Activated naive CD4-positive, alpha-beta T cell treated with anti-CD3 and anti-CD28 coated beads, Interleukin-2, amount 10 ng/mL, durations not matched to agents 7 days and 5 days (primary cell): ENCODE results near the gene OR2V2.
"Not testable (repeated sequence)": the region's sequence is repeated elsewhere in the genome, so short reads cannot be mapped to it uniquely, and the experiment has no call there.

Experiments used
- CTCF ChIA-PET: fragments of 350-600 bp; sonication (Branson Sonifier 250); formaldehyde crosslinking; loops from one replicate; lab custom pipeline; 2021; ENCODE audit warnings: antibody characterized with exemption; lab: Charles Lee
- DNase-seq: peaks from one replicate; pipeline ENCODE4 v3.0.0-alpha.2; 2020
- H3K27ac Mint-ChIP-seq: one replicate; pipeline ENCODE4 v1.8.0; 2021; ENCODE audit warnings: mild to moderate bottlenecking, moderate library complexity, mixed read lengths
- H3K27me3 Mint-ChIP-seq: one replicate; pipeline ENCODE4 v1.8.0; 2021; ENCODE audit warnings: mild to moderate bottlenecking, mixed read lengths
- H3K36me3 Mint-ChIP-seq: one replicate; pipeline ENCODE4 v1.8.0; 2021; ENCODE audit warnings: mixed read lengths
- H3K4me1 Mint-ChIP-seq: one replicate; pipeline ENCODE4 v1.8.0; 2021; ENCODE audit warnings: mixed read lengths
- H3K4me3 Mint-ChIP-seq: one replicate; pipeline ENCODE4 v1.8.0; 2021; ENCODE audit warnings: mild to moderate bottlenecking, moderate library complexity, mixed read lengths
- H3K9me3 Mint-ChIP-seq: one replicate; pipeline ENCODE4 v1.8.0; 2021; ENCODE audit warnings: mixed read lengths

OR2V2 gene, protein sequence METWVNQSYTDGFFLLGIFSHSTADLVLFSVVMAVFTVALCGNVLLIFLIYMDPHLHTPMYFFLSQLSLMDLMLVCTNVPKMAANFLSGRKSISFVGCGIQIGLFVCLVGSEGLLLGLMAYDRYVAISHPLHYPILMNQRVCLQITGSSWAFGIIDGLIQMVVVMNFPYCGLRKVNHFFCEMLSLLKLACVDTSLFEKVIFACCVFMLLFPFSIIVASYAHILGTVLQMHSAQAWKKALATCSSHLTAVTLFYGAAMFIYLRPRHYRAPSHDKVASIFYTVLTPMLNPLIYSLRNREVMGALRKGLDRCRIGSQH

DNA sequence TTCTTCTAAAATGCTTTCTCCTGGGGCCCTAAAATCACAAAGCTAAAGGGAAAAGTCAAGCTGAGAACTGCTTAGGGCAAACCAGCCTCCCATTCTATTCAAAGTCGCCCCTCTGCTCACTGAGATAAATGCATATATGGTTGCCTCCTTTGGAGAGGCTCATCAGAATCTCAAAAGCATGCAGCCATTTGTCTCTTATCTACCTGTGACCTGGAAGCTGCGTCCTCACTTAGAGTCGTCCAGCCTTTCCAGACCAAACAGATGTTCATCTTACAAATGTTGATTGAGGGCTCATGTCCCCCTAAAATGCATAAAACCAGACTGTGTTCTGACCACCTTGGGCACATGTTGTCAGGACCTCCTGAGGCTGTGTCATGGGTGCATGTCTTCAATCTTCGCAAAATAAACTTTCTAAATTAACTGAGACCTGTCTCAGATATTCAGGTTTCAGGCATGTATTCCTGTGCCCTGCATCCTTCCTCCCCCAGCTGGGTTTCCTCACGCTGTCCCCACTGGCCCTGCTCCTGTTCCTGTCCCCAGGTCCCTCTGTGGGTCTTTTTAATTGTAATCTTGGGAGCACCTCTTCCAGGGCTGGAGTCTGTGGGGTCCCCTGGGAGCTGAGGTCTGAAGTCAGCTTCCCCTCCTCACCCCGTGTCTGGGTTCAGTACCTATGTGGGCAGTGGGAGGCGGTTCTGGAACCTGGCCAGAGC lies at the start of gene OR2V2:
TSS of gene OR2V2 (plus strand) at position 660 of the 710 bp plus-strand sequence. CDS start 7,357 bp downstream, outside the sequence.
- H3K9me3 Mint-ChIP-seq, CTCF ChIA-PET, H3K27ac Mint-ChIP-seq, H3K4me1 Mint-ChIP-seq, H3K4me3 Mint-ChIP-seq, DNase-seq, H3K36me3 Mint-ChIP-seq: not testable (repeated sequence)
- H3K27me3 Mint-ChIP-seq: peaks cover 42% of the 10 kb centered on the region

DNA sequence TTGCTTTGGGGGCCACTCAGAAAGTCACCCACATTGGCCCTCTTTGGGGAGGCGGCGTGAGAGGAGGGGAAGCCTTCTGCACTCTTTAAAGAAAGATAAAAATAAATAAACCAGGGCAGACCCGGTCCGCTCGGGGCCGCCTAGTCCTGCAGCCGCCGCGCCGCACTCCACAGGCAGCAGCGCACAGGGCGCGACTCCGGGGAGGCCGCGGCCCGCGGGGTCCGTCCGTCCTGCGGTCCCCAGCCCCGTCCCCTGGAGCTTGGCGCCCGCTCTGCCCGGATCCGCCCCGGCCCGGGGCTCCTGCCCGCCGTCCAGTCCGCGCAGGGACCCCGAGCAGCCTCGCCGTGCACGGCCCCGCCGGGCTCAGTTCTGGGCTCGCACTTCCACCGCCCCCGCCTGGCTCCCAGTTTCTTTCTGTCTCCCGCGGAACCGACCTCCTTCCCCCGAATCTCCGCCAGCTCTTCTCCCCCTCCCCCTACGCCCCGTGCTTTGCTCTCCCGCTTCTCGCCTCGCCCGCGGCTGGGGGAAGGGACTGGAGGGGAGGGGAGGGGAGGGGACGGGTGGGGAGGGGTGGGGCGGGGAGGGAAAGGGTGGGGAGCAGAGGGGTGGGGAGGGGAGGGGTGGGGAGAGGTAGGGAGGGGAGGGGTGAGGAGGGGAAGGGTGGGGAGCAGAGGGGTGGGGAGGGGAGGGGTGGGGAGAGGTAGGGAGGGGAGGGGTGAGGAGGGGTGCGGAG lies 49.5 kb upstream of the OR2V2 start:
- CTCF ChIA-PET, H3K9me3 Mint-ChIP-seq, H3K4me1 Mint-ChIP-seq, H3K4me3 Mint-ChIP-seq, DNase-seq, H3K27ac Mint-ChIP-seq, H3K36me3 Mint-ChIP-seq: not testable (repeated sequence)
- H3K27me3 Mint-ChIP-seq: peaks cover 29% of the 10 kb centered on the region

DNA sequence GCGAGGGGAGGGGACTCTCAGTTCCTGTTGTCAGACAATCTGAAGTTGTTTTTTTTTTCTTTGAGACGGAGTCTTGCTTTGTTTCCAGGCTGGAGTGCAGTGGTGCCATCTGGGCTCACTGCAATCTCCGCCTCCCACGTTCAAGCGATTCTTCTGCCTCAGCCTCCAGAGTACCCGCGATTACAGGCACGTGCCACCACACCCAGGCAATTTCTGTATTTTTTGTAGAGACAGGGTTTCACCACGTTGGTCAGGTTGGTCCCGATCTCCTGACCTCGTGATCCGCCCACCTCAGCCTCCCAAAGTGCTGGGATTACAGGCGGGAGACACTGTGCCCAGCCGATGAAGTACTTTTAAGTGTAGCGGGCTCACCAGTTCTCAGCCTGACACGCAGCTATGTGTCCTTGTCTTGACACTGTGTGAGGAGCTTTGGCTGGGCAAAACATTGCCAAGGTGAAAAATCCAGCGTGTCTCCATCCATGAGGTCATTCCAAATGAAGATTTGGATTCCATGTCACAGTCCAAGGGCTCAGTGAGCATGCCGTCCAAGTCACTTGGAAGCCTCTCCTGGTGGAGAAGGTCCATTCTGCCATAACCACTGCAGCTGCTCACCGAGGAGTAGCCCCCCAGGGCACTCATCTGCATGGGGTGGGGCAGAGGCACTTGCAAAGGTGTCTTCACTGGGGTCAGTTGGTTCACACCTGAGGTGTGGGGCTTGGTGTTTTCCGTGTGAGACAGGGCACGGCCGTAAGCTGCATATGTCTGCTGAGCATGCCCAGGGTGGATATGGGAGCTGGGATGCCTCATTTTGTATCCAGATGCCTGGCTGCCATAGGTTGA lies 48.4 kb upstream of the OR2V2 start:
- CTCF ChIA-PET: no interaction called here
- Mint-ChIP-seq H3K4me3 (no peak overlapping the region), H3K9me3 (no peaks in the 10 kb centered on the region), H3K27ac (peak overlapping the region; percentile 26), H3K27me3 (peaks cover 32% of the 10 kb centered on the region), H3K36me3 (peaks cover 3% of the 10 kb centered on the region), H3K4me1 (peaks cover 6% of the 10 kb centered on the region)
- no peak for DNase-seq

DNA sequence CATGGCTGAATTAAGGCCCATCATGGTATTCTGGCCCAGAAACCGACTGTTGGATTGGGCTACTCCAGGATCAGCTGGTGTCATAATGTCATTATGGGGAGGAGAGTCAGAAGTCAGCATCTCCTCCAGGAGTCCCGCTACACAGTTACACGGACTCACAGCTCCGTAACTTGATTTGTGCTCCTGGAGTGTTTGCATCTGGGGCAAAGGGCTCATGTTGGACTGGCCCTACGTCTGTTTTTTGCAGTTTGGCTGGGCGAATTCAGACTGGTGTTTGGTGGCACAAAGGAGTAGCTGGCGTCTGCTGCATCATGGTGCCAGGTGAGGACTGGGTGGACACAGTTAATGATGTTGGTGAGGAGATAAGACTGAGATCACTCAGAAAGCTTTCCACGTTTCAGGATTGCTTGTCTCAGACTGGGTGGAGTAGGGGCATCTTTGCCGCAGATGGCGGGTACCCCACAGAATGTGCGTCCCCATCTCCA lies 47.7 kb upstream of the OR2V2 start:
- DNase-seq: no peak
- H3K4me1 Mint-ChIP-seq: peaks cover 10% of the 10 kb centered on the region
- no peak overlapping the region for H3K4me3 Mint-ChIP-seq
- CTCF ChIA-PET: no interaction called here
- peaks cover 5% of the 10 kb centered on the region for H3K36me3 Mint-ChIP-seq
- H3K9me3 Mint-ChIP-seq: no peaks in the 10 kb centered on the region
- H3K27ac Mint-ChIP-seq: peak overlapping the region; percentile 26
- peaks cover 39% of the 10 kb centered on the region for H3K27me3 Mint-ChIP-seq

DNA sequence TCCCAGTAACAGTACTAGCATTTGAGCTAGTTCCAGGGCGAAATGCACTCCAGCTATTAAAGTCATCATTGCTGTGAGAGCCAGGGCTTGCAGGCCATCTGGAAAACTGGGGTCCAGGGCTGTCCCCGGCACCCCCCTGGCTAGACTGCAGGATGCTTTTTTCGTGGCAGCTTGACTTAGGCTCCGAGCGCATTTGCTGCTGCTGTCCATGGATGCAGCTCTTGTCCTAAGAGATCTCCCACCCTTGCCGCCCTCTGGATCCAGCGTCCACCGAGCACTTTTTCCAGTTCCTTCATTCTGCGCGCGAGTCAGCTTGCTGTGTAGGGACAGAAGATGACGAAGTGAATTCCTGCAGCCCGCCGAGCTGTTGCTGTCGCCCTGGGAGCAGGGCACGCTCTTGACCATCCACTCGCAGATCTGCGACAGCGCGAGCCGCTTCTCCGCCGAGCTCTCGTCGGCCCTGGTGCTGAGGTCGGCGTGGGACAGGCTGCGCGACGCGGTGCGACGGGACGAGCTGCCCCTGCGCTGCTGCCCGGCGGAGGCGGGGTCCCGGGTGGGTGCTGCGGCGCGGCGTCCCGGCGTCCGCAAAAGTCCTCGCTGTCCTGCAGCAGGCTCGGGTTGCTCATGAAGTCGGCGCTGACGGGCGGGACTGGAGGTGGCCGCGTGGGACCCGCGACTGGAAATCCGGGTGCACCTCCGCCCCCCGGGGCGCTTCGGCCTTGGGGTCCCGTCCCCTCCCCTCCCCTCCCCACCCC lies 47.1 kb upstream of the OR2V2 start:
- Mint-ChIP-seq H3K4me1 (peaks cover 10% of the 10 kb centered on the region), H3K9me3 (no peaks in the 10 kb centered on the region), H3K36me3 (peaks cover 5% of the 10 kb centered on the region), H3K27me3 (peaks cover 45% of the 10 kb centered on the region), H3K27ac (peak overlapping the region; percentile 70), H3K4me3 (peak overlapping the region; percentile 4)
- DNase-seq: no peak
- CTCF ChIA-PET: no interaction called here

DNA sequence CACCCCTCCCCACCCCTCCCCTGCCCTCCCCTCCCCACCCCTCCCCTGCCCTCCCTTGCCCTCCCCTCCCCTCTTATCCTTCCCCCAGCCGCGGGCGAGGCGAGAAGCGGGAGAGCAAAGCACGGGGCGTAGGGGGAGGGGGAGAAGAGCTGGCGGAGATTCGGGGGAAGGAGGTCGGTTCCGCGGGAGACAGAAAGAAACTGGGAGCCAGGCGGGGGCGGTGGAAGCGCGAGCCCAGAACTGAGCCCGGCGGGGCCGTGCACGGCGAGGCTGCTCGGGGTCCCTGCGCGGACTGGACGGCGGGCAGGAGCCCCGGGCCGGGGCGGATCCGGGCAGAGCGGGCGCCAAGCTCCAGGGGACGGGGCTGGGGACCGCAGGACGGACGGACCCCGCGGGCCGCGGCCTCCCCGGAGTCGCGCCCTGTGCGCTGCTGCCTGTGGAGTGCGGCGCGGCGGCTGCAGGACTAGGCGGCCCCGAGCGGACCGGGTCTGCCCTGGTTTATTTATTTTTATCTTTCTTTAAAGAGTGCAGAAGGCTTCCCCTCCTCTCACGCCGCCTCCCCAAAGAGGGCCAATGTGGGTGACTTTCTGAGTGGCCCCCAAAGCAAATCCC lies 46.2 kb upstream of the OR2V2 start:
- CTCF ChIA-PET, H3K9me3 Mint-ChIP-seq, H3K4me3 Mint-ChIP-seq, H3K36me3 Mint-ChIP-seq, DNase-seq, H3K27ac Mint-ChIP-seq: not testable (repeated sequence)
- Mint-ChIP-seq H3K27me3 (peaks cover 49% of the 10 kb centered on the region), H3K4me1 (peaks cover 10% of the 10 kb centered on the region)

DNA sequence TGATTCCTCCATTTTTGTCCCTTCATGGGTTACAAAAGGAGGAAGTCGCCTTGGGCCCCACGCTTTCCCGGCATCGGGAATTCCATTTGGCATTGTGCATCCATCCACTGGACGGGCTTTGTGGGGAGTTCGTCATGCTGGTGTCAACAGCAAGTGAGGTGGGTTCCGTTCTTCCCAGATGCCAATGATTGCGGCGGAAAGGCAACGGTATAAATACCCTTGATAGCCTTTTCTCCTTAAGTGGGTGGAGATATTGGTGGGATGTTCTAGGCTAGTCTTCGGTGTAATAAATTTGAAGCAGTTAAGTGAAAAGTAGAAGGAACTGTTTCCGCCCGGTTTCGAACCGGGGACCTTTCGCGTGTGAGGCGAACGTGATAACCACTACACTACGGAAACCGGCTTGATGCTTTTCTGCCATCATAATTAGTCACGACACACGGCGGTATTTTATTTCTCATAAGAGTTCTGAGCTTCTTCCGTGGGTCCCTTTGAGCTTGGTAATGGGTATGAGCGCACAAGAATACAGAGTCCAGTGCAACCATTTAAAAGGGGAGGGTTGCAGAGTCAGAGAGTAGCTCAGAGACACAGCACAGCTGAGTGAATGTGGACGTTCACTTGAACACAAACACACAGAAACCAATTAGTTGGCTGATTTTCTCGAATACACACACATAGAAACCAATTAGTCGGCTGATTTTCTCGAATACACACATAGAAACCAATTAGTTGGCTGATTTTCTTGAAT lies 45.3 kb upstream of the OR2V2 start:
- H3K4me3 Mint-ChIP-seq, CTCF ChIA-PET, DNase-seq, H3K27ac Mint-ChIP-seq, H3K9me3 Mint-ChIP-seq, H3K36me3 Mint-ChIP-seq: not testable (repeated sequence)
- peaks cover 59% of the 10 kb centered on the region for H3K27me3 Mint-ChIP-seq
- H3K4me1 Mint-ChIP-seq: peaks cover 10% of the 10 kb centered on the region

DNA sequence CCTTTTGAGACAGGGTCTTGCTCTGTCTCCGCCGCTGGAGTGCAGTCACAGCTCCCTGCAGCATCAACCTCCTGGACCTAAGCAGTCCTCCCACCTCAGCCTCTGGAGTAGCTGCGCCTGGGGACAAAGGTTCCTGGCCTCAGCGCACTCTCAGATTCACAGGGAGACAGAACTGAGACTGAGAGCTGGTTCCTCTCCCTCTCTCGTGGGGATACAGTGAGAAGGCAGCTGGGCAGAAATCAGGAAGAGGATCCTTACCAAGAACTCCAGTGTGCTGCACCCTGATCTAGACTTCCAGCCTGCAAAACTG lies 43.2 kb upstream of the OR2V2 start:
- H3K4me1 Mint-ChIP-seq: peaks cover 10% of the 10 kb centered on the region
- CTCF ChIA-PET, H3K36me3 Mint-ChIP-seq, H3K9me3 Mint-ChIP-seq, DNase-seq: not testable (repeated sequence)
- H3K27ac Mint-ChIP-seq: peak overlapping the region; percentile 78
- H3K4me3 Mint-ChIP-seq: peak overlapping the region; percentile 61
- peaks cover 66% of the 10 kb centered on the region for H3K27me3 Mint-ChIP-seq

DNA sequence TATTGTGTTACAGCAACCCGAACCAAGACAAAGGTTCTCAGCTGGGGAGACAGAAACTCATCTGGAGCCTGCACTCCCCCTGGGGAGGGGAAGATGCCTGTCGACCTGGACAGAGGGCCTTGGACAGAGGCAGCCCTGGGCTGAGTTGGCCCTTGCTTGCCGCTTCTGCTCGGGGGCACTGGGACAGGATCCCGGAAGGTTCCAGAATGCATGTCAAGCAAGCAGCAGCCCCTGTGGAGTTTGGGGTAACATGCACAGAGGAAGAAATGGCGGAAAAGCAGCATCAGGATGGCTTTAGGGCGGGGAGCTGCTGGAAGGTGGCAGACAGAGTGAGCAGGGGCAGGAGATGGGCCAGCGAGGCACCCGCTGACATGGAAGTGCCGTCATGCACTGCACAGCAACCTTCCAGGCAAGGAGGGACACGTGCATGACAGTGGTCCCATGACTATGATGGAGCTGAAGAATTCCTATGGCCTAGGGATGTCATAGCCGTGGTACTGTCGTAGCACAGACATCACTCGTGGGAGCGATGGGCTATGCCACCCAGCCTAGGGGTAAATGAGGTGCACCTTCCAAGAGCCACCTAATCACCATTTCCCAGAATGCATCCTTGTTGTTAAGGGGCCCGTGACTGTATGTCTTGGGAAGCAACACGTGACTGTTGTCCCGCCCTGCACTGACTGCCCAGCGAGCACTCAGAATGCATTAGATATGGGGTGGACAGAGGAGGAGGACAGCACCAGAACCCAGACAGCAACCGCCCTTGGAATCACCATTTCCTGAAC lies 42.6 kb upstream of the OR2V2 start:
- Mint-ChIP-seq H3K27ac (peak overlapping the region; percentile 78), H3K27me3 (peaks cover 66% of the 10 kb centered on the region)
- H3K36me3 Mint-ChIP-seq, H3K4me1 Mint-ChIP-seq, H3K9me3 Mint-ChIP-seq, DNase-seq, H3K4me3 Mint-ChIP-seq, CTCF ChIA-PET: not testable (repeated sequence)

DNA sequence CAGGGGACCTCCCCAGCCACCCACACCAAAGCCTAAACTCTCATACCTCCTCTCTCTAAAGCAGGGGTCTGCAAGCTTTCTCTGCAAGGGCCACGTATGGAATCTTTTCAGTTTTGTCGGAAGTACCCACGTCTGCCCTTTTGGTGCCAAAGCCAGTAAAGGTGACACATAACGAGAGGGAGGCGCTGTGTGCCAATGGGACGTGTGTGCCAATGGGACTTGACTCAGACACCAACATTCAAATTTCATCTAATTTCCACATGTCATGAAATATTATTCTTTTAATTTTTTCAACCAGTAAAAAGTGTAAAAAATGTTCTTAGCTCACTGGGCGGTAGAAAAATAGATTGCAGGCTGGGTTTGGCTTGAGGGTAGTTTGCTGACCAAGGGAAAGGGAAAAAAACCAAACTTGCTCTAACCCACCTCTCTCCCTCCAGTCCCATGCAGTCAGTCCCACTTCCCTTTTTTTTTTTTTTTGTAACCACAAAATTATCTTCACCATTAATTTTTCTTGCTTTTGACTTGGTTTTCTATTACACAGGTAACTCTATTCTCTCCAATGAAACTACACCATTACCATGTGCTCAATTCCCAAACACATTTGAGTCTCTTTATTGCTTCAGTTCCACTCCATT lies 41.9 kb upstream of the OR2V2 start:
- H3K9me3 Mint-ChIP-seq: no peaks in the 10 kb centered on the region
- H3K4me1 Mint-ChIP-seq: peaks cover 5% of the 10 kb centered on the region
- H3K27ac Mint-ChIP-seq: no peak overlapping the region
- peaks cover 3% of the 10 kb centered on the region for H3K36me3 Mint-ChIP-seq
- no peak for DNase-seq
- peaks cover 60% of the 10 kb centered on the region for H3K27me3 Mint-ChIP-seq
- H3K4me3 Mint-ChIP-seq: no peak overlapping the region
- CTCF ChIA-PET: no interaction called here

DNA sequence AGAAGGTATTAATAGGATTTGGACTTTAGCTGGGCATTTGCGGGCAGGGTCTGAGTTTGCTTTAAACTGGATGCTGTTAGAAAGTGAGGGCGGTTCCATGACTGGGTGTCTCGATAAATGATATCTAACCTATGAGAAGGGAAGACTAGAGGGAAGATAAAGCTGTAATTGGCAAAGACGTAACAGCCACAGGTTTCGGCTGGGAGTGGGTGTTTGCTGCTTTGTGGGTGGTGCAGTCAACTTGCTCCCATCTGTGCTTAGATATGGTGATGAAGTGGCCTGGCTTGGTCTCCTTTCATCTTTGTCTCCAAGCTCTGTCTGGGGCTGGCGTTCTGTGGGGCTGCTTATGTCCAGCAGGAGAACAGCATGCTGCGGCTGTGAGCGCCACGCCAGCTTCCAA lies 39.7 kb upstream of the OR2V2 start:
- Mint-ChIP-seq H3K4me1 (peaks cover 5% of the 10 kb centered on the region), H3K27ac (no peak overlapping the region), H3K4me3 (no peak overlapping the region), H3K9me3 (no peaks in the 10 kb centered on the region), H3K36me3 (peaks cover 3% of the 10 kb centered on the region), H3K27me3 (peaks cover 70% of the 10 kb centered on the region)
- DNase-seq: no peak
- CTCF ChIA-PET: interaction anchor here (1.1 kb wide), 1 partner anchor 239 kb away, joined by 3 read pairs; no protein-coding TSS in a partner anchor
